ENCODE data around the gene WDR86. TPM values are rescaled to one million over a fixed set of nuclear protein-coding genes. Genes with fewer than 3 reads are reported as not detected.

WDR86 gene
- total RNA-seq, 1 experiment from 2014 or later = 8.1 TPM

GRCh38 chr7:151388430-151388829 lies 21.4 kb downstream of the WDR86 start:
- no peaks in the 10 kb centered on the region for H3K4me1 ChIP-seq (ENCODE audit: insufficient read depth, low read length)
- H3K9me3 ChIP-seq (ENCODE audit: control insufficient read depth, low read depth, low read length) = no peaks in the 10 kb centered on the region
- H3K79me2 ChIP-seq (ENCODE audit: insufficient read depth, low read length) = no peaks in the 10 kb centered on the region
- H3K9ac ChIP-seq (ENCODE audit: extremely low read depth, insufficient read length, low read length) = no peak overlapping the region
- no peak overlapping the region for H4K5ac ChIP-seq (ENCODE audit: insufficient read length, low read depth, low read length)
- H3K27ac ChIP-seq (ENCODE audit: insufficient read length, low read depth, low read length) = no peak overlapping the region
- no peak for DNase-seq
- peaks cover 0 to 7% (median 0%) of the 10 kb centered on the region in 3 experiments; a peak in 2 of 7 replicates for H3K36me3 Mint-ChIP-seq (ENCODE audit: insufficient read depth in 1 of 3, low read depth in 3 of 3)
- H3K4me2 ChIP-seq (ENCODE audit: insufficient read depth, insufficient read length, low read length) = no peak overlapping the region
- no CpG with 5 or more reads among the region's 10 CpGs for WGBS (ENCODE audit: extremely low coverage, insufficient read length, low lambda C conversion rate)
- H3K18ac ChIP-seq (ENCODE audit: insufficient read length, low read depth, low read length) = no peak overlapping the region
- peaks cover 20% of the 10 kb centered on the region for H3K27me3 Mint-ChIP-seq (ENCODE audit: low read depth)
- no peak overlapping the region for H4K91ac ChIP-seq (ENCODE audit: insufficient read length, low read depth, low read length)
- H2BK5ac ChIP-seq (ENCODE audit: insufficient read length, low read length) = no peak overlapping the region
- H2BK15ac ChIP-seq (ENCODE audit: low read depth, low read length) = no peak overlapping the region
- no peak overlapping the region for H3K14ac ChIP-seq (ENCODE audit: insufficient read depth, low read length)
- H3T11ph ChIP-seq (ENCODE audit: low read length) = no peak overlapping the region
- H2AFZ ChIP-seq (ENCODE audit: low read length) = no peak overlapping the region
- H3K4me1 Mint-ChIP-seq = peaks cover 2 to 18% of the 10 kb centered on the region in 2 experiments; a peak in 2 of 4 replicates
- peak overlapping the region in 1 of 3 experiments; percentile 87; a peak in 1 of 7 replicates for H3K27ac Mint-ChIP-seq
- no peak overlapping the region for H2AK5ac ChIP-seq (ENCODE audit: insufficient read length, low read length)
- no peaks in the 10 kb centered on the region for H3K27me3 ChIP-seq (ENCODE audit: insufficient read depth, low read length)
- no peak overlapping the region for H3K4me3 Mint-ChIP-seq
- H2BK20ac ChIP-seq (ENCODE audit: low read depth, low read length, poor library complexity, severe bottlenecking) = no peak overlapping the region
- H3K56ac ChIP-seq (ENCODE audit: insufficient read length, low read depth, low read length) = no peak overlapping the region
- no peak overlapping the region for H4K8ac ChIP-seq (replicated peaks; ENCODE audit: insufficient read length, low read depth, low read length)
- no peak overlapping the region for H2BK120ac ChIP-seq (ENCODE audit: low read depth, low read length, poor library complexity, severe bottlenecking)
- H3K23ac ChIP-seq (ENCODE audit: insufficient read length, low read depth, low read length) = no peak overlapping the region
- H3K9me3 Mint-ChIP-seq = no peaks in the 10 kb centered on the region
- H2BK12ac ChIP-seq (ENCODE audit: insufficient read length, low read depth, low read length) = no peak overlapping the region
- H3K79me1 ChIP-seq (ENCODE audit: insufficient read depth, low read depth, low read length, poor library complexity, severe bottlenecking) = no peaks in the 10 kb centered on the region
- no peak overlapping the region for H3K4ac ChIP-seq (ENCODE audit: low read depth, low read length)
- no peak for TF ChIP-seq CTCF (conservative IDR thresholded peaks at IDR 0.05)
- H3K23me2 ChIP-seq (ENCODE audit: insufficient read length, low read depth, low read length, poor library complexity, severe bottlenecking) = no peaks in the 10 kb centered on the region
- H4K20me1 ChIP-seq (ENCODE audit: control insufficient read depth, insufficient read depth, insufficient read length) = no peaks in the 10 kb centered on the region
